HS-5 (cell line): ENCODE measurements around the gene ELAVL1.

ENCODE experiments used
- DNase-seq: peaks from one replicate; pipeline ENCODE4 v3.0.0-alpha.2; 2012; ENCODE audit warnings: low read depth

Gene ELAVL1

GRCh38 chr19:8020681-8021080 is 15.2 kb upstream of the ELAVL1 start:
- no peak for DNase-seq

- DNase-seq, result no peak
Measured at GRCh38 chr19:8017808-8018207, 12.4 kb upstream of the ELAVL1 start.

- no peak for DNase-seq
Measured at GRCh38 chr19:8004723-8005513, 523 bp downstream of the ELAVL1 start.

GRCh38 chr19:8004001-8004400 is 1.4 kb downstream of the ELAVL1 start:
- no peak for DNase-seq

GRCh38 chr19:8001995-8002849 is 3.2 kb downstream of the ELAVL1 start:
- peak; percentile 58 for DNase-seq

- no peak for DNase-seq
Measured at GRCh38 chr19:8001651-8001994, 3.8 kb downstream of the ELAVL1 start.

- DNase-seq, result no peak
Measured at GRCh38 chr19:8000298-8001038, 5.0 kb downstream of the ELAVL1 start.

- DNase-seq, result no peak
Measured at GRCh38 chr19:7999376-7999775, 6.1 kb downstream of the ELAVL1 start.

- no peak for DNase-seq
Measured at GRCh38 chr19:7997809-7998480, 7.5 kb downstream of the ELAVL1 start.

GRCh38 chr19:7996883-7997282 is 8.6 kb downstream of the ELAVL1 start:
- DNase-seq, result no peak

- no peak for DNase-seq
Measured at GRCh38 chr19:7995810-7996158, 9.7 kb downstream of the ELAVL1 start.

- DNase-seq, result no peak
Measured at GRCh38 chr19:7994928-7995809, 10.3 kb downstream of the ELAVL1 start.

- DNase-seq, result no peak
Measured at GRCh38 chr19:7994114-7994513, 11.3 kb downstream of the ELAVL1 start.

- no peak for DNase-seq
Measured at GRCh38 chr19:7993560-7993959, 11.9 kb downstream of the ELAVL1 start.

- DNase-seq, result no peak
Measured at GRCh38 chr19:7992575-7992974, 12.9 kb downstream of the ELAVL1 start.

GRCh38 chr19:7989071-7989575 is 16.3 kb downstream of the ELAVL1 start:
- DNase-seq, result no peak

- DNase-seq, result no peak
Measured at GRCh38 chr19:7988307-7988706, 17.1 kb downstream of the ELAVL1 start.

- no peak for DNase-seq
Measured at GRCh38 chr19:7987114-7987768, 18.2 kb downstream of the ELAVL1 start.

- DNase-seq, result no peak
Measured at GRCh38 chr19:7986321-7987113, 18.9 kb downstream of the ELAVL1 start.

- no peak for DNase-seq
Measured at GRCh38 chr19:7985481-7985911, 19.9 kb downstream of the ELAVL1 start.
